NCI-H345 treated with DMSO at 0.1 percent for 48 hours (cell line): ENCODE data around the gene CEBPB.
A peak's percentile ranks its signal among the peaks of the same experiment; 100 is the strongest.
"Not testable (repeated sequence)": the region's sequence is repeated elsewhere in the genome, so short reads cannot be mapped to it uniquely, and the experiment has no call there.

Experiments
- DNase-seq: peaks from one replicate; lab custom pipeline; 2025; ENCODE audit not compliant: unreplicated experiment; lab: John Stamatoyannopoulos, UW

The CEBPB gene

DNA sequence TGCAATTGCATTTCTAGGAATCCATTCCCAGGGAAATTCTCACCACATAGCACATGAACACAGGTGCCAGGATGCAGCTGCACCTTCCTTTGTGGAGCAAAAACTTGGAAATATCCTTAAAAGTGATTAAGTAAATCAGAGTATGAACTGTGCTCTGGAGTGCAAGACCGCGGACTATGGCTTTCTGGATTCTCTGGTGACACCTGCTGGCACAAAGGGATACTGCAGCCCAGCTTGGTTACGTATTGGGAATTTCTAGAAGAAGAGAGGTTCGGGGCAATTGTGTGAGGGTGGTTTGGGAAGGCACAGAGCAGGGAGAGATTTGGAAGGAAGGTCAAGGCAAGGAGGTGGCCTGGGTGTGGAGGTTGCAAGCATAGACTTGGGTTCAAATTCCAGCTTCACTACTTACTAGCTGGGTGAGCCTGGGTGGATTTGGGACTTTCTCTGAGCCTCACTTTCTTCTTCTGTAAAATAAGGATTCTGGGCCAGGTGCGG, 21.3 kb upstream of the CEBPB start:
- peak; percentile 40 for DNase-seq

DNA sequence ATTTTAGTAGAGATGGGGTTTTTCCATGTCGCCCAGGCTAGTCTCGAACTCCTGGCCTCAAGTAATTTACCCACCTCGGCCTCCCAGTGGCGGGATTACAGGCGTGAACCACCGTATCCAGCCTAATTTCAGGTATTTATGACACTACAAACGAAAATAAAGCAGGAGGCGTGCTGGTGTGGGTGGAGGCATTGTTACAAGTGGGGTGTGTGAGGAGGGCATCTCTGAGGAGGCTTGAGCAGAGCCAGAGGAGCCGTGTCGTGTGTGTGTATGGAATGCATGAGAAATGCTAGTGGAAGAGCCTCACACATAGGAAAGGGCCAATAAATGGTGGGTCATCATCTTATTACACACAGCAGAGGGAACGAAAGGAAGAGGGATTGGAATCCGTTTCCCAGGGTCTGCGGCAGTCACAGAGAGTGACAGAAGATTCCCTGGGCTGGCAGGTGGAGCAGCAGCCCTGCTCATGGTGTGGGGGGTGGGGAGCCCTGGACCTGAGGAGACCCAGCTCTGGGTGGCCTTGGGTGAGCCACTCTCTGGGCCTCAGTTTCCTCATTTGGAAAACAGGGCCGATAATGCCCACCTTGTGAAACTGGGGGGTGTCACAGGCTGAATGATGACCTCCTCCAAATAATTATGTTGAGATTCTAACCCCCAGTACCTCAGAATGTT, 19.9 kb upstream of the CEBPB start:
- DNase-seq = no peak

DNA sequence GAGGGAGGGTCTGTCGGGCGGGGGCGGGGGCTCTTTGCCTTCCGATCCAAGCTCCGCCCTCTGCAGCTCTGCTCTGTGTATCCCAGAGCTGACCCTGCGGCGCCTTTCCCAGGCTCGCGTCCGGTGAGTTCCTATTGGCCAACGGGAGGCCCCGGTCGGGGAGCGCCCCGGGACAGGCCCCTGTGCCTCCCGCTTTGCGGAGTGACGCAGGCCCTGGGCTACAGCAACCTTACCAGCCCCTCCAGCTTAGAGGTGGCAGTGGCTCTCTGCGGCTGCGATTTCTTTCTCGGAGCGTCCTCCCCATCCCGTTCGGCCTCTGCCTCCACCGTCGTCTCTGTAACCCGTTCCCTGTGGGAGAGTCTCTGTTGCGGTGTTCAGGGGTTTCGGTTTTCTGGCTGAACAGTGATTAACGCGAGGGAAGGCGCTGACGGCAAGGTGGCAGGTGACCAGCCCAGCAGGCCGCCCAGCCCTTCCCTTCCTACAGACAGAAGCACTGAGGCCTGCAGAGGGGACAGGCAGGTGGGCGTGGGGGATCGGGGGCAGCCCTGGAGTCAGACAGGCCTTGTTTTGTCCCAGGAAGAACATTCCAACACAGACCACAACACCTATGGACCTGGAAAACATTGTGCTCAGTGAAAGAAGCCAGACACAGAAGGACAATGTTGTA, 18.1 kb upstream of the CEBPB start:
- DNase-seq = no peak

DNA sequence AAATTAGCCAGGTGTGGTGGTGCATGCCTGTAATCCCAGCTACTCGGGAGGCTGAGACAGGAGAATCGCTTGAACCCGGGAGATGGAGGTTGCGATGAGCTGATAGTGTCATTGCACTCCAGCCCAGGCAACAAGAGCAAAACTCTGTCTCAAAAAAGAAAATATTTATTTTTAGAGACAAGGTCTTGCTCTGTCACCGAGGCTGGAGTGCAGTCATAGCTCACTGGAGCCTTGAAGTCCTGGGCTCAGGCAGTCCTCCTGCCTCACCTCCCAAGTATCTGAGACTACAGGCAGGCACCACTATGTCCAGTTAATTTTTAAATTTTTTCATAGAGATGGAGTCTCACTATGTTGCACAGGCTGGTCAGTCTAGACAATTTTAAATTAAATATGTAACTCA, 16.2 kb upstream of the CEBPB start:
- DNase-seq = no peak

DNA sequence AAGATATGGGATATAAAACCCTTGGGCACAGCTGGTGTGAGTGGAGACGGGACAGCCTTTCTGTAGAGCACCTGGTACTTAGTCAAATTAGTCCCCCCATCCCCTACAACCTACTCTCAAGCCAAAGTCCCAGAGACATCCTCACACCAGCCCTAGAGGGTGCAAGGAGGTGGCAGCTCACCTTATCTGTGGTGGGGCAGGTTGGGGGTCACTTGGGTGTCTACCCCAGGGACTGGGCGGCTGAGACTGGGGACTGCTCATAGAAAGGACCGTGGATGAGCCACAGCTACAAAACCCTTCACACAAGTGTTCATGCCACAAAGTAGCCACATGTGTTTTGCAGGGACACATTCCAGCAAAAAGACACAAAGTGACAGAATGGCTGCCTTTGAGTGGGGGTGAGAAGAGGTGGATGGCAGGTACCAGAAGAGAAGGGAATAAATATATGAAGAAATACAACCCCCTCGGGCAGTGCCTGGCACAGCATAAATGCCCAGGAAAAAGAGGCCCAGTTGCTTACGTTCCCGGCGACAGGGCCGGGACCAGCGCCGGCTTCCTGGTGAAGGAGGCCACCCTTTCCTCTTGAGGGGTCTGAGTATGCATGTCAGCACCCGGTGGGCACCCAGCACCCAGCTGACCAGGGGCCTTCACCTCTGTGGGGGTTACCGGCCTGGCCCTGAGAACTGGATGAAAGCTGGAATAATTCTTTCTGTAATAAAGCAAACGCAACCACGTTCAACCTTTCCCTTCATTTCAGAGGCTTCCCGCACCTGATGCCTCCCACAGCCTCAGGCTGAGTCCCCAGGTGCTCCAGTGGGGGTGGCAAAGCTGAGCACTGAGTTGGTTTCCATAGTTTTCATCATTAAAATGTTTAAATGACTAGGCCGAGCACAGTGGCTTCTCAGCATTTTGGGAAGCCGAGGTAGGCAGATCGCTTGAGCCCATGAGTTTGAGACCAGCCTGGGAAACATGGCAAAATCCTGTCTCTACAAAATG, 14.4 kb upstream of the CEBPB start:
- DNase-seq = no peak

DNA sequence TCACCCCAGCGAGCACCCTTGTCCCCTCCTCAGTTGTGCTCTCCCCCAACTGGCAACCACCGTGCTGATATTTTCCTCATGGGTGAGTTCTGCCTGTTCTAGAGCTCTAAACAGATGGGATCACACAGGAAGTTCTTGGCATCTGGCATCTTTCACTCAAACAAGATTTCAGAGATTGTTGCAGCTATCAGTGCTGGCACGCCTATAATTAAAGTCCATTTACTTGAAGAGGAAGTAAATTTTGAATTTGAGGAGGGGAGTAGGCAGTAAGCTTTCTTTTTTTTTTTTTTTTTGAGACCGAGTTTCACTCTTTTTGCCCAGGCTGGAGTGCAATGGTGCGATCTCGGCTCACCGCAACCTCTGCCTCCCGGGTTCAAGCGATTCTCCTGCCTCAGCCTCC, 12.0 kb upstream of the CEBPB start:
- DNase-seq = not testable (repeated sequence)

DNA sequence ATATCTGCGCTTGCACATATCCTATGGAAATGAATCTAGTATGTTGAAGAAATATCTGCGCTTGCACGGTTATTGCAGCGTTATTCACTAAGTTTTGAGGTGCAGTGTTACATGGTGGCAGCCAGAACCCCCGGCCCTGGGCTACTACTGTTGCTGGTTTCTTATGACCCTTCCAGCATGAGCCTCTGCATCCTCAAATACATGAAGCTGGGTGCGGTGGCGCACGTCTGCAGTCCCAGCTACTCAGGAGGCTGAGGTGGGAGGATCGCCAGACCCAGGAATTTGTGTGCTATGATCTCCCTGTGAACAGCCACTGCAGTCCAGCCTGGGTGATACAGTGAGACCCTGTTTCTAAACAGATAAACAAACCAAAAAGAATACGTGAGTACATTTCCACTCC, 9.3 kb upstream of the CEBPB start:
- DNase-seq = no peak

DNA sequence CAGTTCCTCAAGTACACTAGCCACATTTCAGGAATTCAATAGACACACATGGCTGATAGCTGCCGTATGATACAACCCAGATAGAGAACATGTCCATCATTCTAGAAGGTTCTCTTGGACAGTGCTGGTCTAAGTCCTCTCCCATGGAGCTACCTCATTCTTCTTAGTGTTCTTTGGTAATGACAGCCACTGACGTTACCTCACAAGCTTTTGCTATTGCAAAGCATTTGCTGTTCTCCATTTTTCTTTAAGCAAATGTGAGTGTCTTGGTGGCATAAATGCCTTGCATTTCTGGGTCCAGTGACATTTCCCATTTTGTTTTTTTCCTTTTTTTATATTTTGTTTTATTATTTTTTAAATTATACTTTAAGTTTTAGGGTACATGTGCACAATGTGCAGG, 8.3 kb upstream of the CEBPB start:
- no peak for DNase-seq

DNA sequence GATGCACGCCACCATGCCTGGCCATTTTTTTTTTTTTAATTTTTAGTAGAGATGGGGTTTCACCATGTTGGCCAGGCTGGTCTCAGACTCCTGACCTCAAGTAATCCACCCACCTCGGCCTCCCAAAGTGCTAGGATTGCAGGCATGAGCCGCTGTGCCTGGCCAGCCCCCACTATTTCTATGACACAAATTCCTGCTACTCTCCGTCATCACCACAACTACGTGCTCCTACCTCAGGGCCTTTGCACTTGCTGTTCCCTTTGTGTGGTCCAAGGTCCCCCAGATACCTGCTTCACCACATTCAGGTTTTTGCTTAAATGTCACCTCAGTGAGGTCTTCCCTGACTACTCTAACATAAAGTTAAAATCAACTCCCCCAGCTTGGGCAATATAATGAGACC, 5.2 kb upstream of the CEBPB start:
- no peak for DNase-seq

DNA sequence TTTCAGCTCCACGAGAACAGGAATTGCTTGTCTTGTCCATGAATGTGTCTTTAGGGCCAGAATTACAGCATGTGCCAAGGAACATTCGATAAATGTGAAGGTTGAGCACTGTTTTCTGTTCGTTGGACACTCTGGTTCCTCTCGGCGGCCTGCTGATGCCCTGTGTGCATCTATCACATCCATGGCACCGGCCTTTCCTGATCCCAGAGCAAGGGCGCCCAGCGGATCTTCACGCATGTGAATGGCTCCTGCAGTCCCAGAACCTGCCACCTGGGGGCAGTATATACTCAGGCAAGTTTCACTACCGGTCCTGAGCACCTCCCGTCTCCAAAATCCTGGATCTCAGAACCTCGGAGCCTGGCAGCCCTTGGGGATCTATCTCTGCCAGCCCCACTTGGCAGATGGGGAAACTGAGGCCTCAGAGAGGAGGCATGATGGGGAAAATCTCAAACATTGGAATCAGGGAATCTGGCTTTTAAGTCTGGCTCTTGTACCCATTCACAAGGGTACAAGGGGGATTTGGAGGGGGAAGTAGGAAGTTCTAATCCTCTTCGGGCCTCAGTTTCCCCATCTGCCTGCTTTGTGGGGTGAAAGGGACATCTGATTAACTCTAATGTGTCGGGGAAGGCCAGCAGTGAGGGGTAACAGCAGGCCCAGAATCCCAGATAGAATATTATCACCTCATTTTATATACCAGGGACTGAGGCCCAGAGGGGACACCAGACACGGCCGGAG, 4.3 kb upstream of the CEBPB start:
- DNase-seq = peak; percentile 78

DNA sequence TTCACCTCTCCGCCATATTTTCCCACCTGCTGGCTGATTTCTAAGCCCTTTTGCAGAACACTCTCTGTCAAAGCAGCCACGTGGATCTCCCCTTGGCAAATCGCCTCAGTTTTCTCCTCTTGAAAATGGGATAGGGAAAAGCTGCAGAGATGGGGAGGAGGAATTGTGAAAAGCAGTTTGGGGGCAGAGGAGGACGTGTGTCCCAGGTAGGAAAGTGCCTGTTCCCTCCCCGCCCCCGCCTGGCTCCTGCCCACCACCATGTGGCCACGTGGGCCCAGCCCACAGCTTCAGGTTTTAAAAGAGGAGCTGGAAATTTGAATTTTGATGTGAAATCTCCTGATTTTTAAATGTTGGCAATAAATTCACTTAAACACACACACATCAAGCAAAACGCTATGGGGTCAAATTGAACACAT, 3.6 kb upstream of the CEBPB start:
- DNase-seq = no peak

DNA sequence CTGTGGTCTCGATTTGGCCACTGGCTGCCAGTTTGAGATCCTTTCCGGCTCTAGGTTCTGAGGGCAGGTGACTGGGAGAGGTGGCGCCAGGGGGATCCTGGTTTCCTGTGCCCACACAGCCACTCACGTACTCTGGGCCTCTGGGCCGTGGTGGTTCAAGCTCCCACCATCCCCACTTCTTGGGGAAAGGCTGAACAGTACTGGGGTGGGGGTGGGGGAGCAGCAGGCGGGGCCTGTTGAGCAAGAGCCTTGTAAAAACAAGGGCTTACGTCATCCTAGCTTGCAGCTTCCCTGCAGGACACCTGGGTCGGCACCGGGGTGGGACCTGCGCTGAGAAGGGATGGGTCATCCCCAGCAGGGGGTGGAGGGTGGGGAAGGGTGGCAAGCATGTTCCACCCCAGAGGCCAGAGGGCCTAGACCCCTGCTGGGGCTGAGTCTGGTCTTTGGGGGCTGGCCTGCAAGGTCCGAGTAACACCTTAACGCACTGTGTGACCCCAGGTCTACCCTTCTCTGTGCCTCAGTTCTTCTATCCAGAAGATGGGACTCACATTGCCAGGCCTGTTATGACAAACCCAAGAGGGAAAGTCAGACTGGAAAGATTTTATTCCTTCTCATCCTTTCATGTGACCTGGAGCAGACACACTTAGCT, 3.1 kb upstream of the CEBPB start:
- no peak for DNase-seq

DNA sequence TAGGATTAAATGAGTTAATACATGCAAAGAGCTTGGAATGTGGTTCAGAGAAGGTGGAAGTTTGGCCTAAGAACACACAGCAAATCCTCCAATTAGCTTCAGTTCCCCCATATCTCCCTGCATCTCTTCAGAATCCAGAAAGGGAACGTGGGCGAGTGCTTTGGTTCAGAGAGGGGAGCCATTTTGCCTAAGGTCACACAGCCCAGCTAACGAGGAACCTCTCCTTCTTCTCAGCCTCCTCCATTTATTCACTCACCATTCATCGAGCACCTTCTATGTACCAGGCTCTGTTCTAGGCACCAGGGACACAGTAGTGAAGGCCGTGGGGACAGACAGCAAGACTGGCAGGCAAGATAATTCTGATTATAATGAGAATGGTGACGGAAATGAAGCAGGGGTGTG, 2.3 kb upstream of the CEBPB start:
- no peak for DNase-seq

DNA sequence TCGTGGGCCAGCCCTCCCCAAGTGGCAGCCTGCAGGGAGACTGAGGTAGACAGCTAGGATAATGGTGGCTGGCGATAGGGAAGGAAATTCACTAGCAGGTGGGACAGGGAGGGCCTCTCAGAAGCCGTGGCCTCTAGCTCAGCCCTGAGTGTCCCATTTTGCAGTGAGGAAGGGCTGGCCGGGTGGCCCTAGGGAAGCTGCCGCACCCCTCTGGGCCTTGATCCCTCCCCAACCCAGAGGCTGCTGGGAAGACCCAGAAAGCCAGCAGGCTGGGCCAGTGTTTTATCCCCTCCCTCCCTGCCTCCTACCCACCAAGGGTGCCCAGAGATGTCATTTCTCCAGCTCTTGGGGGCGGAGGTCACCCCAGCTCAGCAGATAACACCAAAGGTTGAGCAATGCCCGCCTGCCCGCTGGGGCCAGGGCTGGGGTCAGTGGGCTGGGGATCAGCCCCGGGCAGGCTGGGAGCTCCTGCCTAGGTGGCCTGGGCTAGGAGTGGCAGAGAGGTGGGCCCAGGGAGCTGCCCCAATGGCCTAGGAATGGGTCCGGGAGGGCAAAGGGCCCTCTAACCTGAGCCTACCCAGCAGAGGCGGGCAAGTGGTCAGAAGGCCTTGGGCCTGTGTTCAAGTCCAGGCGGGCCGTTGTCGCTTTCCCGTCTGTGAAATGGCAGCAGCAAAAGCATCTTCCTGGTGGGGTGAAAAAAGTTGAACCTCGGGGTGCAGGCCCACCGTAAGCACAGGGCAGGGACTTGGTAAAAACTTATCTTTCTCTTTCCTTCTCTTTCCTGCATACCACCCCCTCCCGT, 1.6 kb upstream of the CEBPB start:
- no peak for DNase-seq

DNA sequence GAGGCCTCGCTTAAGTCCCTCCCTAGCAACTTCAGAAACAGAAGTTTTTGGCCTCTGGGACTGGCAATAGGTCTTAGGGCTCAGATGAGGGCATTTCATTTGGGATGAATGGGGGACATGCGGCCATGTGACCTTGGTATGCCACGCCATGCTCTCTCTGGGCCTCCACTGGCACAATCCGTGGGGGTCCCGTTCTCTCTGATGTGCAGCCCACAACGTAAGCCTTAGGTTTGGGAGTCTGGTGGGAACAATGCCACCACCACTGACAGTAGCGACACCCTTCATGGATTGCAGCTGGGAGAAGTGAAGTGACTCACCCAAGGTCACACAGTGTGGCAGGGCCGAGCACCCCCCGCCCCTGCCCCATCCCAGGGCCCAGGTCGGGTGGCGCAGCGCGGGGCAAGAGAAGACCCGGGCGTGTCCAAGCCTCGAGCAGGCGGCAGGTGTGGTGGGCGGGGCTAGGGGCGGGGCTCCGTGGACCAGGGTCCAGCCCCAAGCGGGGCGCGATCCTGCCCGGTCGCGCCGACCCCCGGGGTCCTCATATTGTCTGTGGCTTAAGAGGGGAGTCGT, 864 bp upstream of the CEBPB start:
- DNase-seq = no peak

DNA sequence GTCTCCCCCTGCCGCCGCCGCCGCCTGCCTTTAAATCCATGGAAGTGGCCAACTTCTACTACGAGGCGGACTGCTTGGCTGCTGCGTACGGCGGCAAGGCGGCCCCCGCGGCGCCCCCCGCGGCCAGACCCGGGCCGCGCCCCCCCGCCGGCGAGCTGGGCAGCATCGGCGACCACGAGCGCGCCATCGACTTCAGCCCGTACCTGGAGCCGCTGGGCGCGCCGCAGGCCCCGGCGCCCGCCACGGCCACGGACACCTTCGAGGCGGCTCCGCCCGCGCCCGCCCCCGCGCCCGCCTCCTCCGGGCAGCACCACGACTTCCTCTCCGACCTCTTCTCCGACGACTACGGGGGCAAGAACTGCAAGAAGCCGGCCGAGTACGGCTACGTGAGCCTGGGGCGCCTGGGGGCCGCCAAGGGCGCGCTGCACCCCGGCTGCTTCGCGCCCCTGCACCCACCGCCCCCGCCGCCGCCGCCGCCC, 474 bp downstream of the CEBPB start:
- no peak for DNase-seq

DNA sequence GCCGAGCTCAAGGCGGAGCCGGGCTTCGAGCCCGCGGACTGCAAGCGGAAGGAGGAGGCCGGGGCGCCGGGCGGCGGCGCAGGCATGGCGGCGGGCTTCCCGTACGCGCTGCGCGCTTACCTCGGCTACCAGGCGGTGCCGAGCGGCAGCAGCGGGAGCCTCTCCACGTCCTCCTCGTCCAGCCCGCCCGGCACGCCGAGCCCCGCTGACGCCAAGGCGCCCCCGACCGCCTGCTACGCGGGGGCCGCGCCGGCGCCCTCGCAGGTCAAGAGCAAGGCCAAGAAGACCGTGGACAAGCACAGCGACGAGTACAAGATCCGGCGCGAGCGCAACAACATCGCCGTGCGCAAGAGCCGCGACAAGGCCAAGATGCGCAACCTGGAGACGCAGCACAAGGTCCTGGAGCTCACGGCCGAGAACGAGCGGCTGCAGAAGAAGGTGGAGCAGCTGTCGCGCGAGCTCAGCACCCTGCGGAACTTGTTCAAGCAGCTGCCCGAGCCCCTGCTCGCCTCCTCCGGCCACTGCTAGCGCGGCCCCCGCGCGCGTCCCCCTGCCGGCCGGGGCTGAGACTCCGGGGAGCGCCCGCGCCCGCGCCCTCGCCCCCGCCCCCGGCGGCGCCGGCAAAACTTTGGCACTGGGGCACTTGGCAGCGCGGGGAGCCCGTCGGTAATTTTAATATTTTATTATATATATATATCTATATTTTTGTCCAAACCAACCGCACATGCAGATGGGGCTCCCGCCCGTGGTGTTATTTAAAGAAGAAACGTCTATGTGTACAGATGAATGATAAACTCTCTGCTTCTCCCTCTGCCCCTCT, 1.1 kb downstream of the CEBPB start:
- peak; percentile 45 for DNase-seq
